Upper lobe of left lung (tissue), 4 donors: Measurements from ENCODE around the gene CD300A.

Experiments
- EP300 ChIP-seq, 4 donors: sonication (generic); formaldehyde crosslinking; IDR thresholded peaks; one replicate each; pipeline ENCODE4 v1.5.1; 2017; ENCODE audit warnings: antibody characterized with exemption in 4 of 4, control low read depth in 2 of 4
- TF ChIP-seq, protein P1 (sequence below), 6 experiments: fragments of 450-650 bp in 4 of 6; fragments of 200-600 bp in 2 of 6; sonication (generic) in 2 of 6; IDR thresholded peaks; one replicate each; pipeline ENCODE4 v1.5.1; 2016 to 2019; ENCODE audit warnings: antibody characterized with exemption in 6 of 6

DNA sequence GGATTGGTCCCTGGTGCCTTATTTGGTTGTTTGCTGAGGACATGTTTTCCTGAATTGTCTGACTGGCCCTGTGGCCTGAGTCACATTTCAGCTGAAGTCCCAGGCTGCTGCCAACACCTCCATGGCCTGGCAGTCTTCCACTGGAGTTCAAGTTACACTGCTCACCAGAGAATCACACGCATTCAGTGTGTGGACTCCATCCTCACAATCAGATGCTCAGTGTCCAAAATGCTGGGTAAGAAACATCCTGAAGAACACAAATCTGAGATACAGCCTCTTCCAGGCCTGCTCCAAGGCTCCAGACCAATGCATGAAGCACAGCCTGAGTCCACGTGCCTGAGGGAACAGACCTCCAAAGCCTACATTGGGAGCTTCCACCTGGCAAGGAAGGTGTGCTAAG, 45.6 kb downstream of the CD300A start:
- TF ChIP-seq, protein P1, sequence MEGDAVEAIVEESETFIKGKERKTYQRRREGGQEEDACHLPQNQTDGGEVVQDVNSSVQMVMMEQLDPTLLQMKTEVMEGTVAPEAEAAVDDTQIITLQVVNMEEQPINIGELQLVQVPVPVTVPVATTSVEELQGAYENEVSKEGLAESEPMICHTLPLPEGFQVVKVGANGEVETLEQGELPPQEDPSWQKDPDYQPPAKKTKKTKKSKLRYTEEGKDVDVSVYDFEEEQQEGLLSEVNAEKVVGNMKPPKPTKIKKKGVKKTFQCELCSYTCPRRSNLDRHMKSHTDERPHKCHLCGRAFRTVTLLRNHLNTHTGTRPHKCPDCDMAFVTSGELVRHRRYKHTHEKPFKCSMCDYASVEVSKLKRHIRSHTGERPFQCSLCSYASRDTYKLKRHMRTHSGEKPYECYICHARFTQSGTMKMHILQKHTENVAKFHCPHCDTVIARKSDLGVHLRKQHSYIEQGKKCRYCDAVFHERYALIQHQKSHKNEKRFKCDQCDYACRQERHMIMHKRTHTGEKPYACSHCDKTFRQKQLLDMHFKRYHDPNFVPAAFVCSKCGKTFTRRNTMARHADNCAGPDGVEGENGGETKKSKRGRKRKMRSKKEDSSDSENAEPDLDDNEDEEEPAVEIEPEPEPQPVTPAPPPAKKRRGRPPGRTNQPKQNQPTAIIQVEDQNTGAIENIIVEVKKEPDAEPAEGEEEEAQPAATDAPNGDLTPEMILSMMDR (IDR thresholded peaks at IDR 0.05) = no peak
- TF ChIP-seq EP300 (IDR thresholded peaks at IDR 0.05) = no peak
